CMK (cell line): ENCODE measurements around the gene FADD.

Experiments
- DNase-seq: peaks from one replicate; pipeline ENCODE4 v3.0.0-alpha.2; 2010; ENCODE audit warnings: low read depth

Gene FADD

GRCh38 chr11:70233962-70234361 is 30.9 kb downstream of the FADD start:
- no peak for DNase-seq

- no peak for DNase-seq
Observed at GRCh38 chr11:70240337-70240736, 37.2 kb downstream of the FADD start.

GRCh38 chr11:70241709-70242108 is 38.6 kb downstream of the FADD start:
- no peak for DNase-seq

GRCh38 chr11:70242885-70243284 is 39.8 kb downstream of the FADD start:
- no peak for DNase-seq

GRCh38 chr11:70243912-70244652 is 41.0 kb downstream of the FADD start:
- DNase-seq, result no peak

- no peak for DNase-seq
Observed at GRCh38 chr11:70244698-70245097, 41.6 kb downstream of the FADD start.

- no peak for DNase-seq
Observed at GRCh38 chr11:70246196-70246595, 43.1 kb downstream of the FADD start.

GRCh38 chr11:70247042-70247709 is 44.1 kb downstream of the FADD start:
- DNase-seq, result no peak

- DNase-seq, result no peak
Observed at GRCh38 chr11:70247710-70248072, 44.6 kb downstream of the FADD start.

GRCh38 chr11:70250876-70251658 is 48.0 kb downstream of the FADD start:
- no peak for DNase-seq

- no peak for DNase-seq
Observed at GRCh38 chr11:70251659-70252321, 48.7 kb downstream of the FADD start.

GRCh38 chr11:70252844-70253243 is 49.7 kb downstream of the FADD start:
- no peak for DNase-seq

GRCh38 chr11:70255477-70256116 is 52.5 kb downstream of the FADD start:
- no peak for DNase-seq
